Upper lobe of right lung (tissue), 1 donor: ENCODE results near the gene GOSR2. TPM values are rescaled to one million over a fixed set of nuclear protein-coding genes. Genes with fewer than 3 reads are reported as not detected.
"Not testable (repeated sequence)": the region's sequence is repeated elsewhere in the genome, so short reads cannot be mapped to it uniquely, and the experiment has no call there.

Source experiments
- ATAC-seq: fragments of 200-7000 bp; cut with Tn5 transposase; one replicate; pipeline ENCODE4 v1.9.1; 2020; ENCODE audit warnings: mild to moderate bottlenecking, moderate library complexity
- DNase-seq: peaks from one replicate; pipeline ENCODE4 v3.0.0-alpha.2; 2020
- H3K27ac ChIP-seq: fragments of 200-600 bp; one replicate; pipeline ENCODE4 v1.8.0; 2022
- H3K27me3 ChIP-seq: fragments of 200-600 bp; one replicate; pipeline ENCODE4 v1.8.0; 2022; ENCODE audit warnings: mild to moderate bottlenecking
- H3K36me3 ChIP-seq: fragments of 200-600 bp; one replicate; pipeline ENCODE4 v1.8.0; 2022
- H3K4me1 ChIP-seq: fragments of 200-600 bp; one replicate; pipeline ENCODE4 v1.8.0; 2022
- H3K4me3 ChIP-seq: fragments of 200-600 bp; one replicate; pipeline ENCODE4 v1.8.0; 2022; ENCODE audit warnings: mild to moderate bottlenecking
- H3K9me3 ChIP-seq: fragments of 200-600 bp; one replicate; pipeline ENCODE4 v1.8.0; 2022
- CTCF ChIP-seq: fragments of 200-600 bp; IDR thresholded peaks from one replicate; pipeline ENCODE4 v1.8.0; 2022; ENCODE audit warnings: antibody characterized with exemption
- intact Hi-C: fragments of 100-400 bp; cut with DNase I; formaldehyde crosslinking; loops from one replicate; pipeline ENCODE4 v1.11.0; 2022
- total RNA-seq: library from RNA; stranded (reverse); fragmentation: NEBNext Ultra II Directional; extraction: Animal tissue kit (Norgen Biotek cat#: 25700); gene quantifications from one replicate; pipeline ENCODE4 v1.2.1, GENCODE V29; 2021
- donor health status: DM: no; HTN: yes; CAD: no; lungs with severe emphysema.

GOSR2 gene
- total RNA-seq, 1 donor from 2014 or later = 66.5 TPM

- no peak for TF ChIP-seq CTCF
- Histone ChIP-seq H3K4me1 (peaks cover 9% of the 10 kb centered on the region), H3K4me3 (no peak overlapping the region), H3K27ac (no peak overlapping the region), H3K9me3 (no peaks in the 10 kb centered on the region), H3K27me3 (peaks cover 24% of the 10 kb centered on the region), H3K36me3 (no peaks in the 10 kb centered on the region)
- ATAC-seq (no peak), DNase-seq (no peak)
- intact Hi-C loops = no loop called here
Observed at GRCh38 chr17:46983782-46984181, 60.8 kb downstream of the GOSR2 start.

- Histone ChIP-seq H3K36me3 (no peaks in the 10 kb centered on the region), H3K4me1 (peaks cover 4% of the 10 kb centered on the region), H3K27ac (no peak overlapping the region), H3K4me3 (no peak overlapping the region), H3K27me3 (peaks cover 19% of the 10 kb centered on the region), H3K9me3 (no peaks in the 10 kb centered on the region)
- DNase-seq (no peak), ATAC-seq (no peak)
- intact Hi-C loops = no loop called here
- TF ChIP-seq CTCF = no peak
Observed at GRCh38 chr17:46984341-46984740, 61.4 kb downstream of the GOSR2 start.

- intact Hi-C loops = no loop called here
- no peak overlapping the region for H3K27ac ChIP-seq
- no peak for ATAC-seq
- no peak for DNase-seq
- peaks cover 14% of the 10 kb centered on the region for H3K27me3 ChIP-seq
- no peak for TF ChIP-seq CTCF
- no peak overlapping the region for H3K4me3 ChIP-seq
- H3K9me3 ChIP-seq = no peaks in the 10 kb centered on the region
- H3K36me3 ChIP-seq = no peaks in the 10 kb centered on the region
- no peaks in the 10 kb centered on the region for H3K4me1 ChIP-seq
Observed at GRCh38 chr17:46984892-46985291, 61.9 kb downstream of the GOSR2 start.

- Histone ChIP-seq H3K36me3 (no peaks in the 10 kb centered on the region), H3K4me3 (no peak overlapping the region), H3K4me1 (no peaks in the 10 kb centered on the region), H3K9me3 (no peaks in the 10 kb centered on the region), H3K27ac (no peak overlapping the region), H3K27me3 (peaks cover under 1% of the 10 kb centered on the region)
- ATAC-seq = no peak
- DNase-seq = no peak
- no peak for TF ChIP-seq CTCF
- intact Hi-C loops = no loop called here
Observed at GRCh38 chr17:46986366-46986765, 63.4 kb downstream of the GOSR2 start.

GRCh38 chr17:46987927-46988326 lies 65.0 kb downstream of the GOSR2 start:
- H3K4me1 ChIP-seq, H3K27me3 ChIP-seq, H3K9me3 ChIP-seq, intact Hi-C loops, ATAC-seq, H3K27ac ChIP-seq, DNase-seq, H3K36me3 ChIP-seq, H3K4me3 ChIP-seq: not testable (repeated sequence)

- DNase-seq = no peak
Observed at GRCh38 chr17:46989637-46990431, 66.9 kb downstream of the GOSR2 start.

More at GRCh38 chr17:46989637-46990431, 66.9 kb downstream of the GOSR2 start:
- TF ChIP-seq CTCF = no peak
- Histone ChIP-seq H3K9me3 (no peaks in the 10 kb centered on the region), H3K4me1 (no peaks in the 10 kb centered on the region), H3K4me3 (no peak overlapping the region), H3K36me3 (no peaks in the 10 kb centered on the region), H3K27ac (no peak overlapping the region), H3K27me3 (no peaks in the 10 kb centered on the region)
- no peak for ATAC-seq
- intact Hi-C loops = loop anchor here (10.0 kb wide), 1 partner anchor 145 kb away; no protein-coding TSS in a partner anchor
